KOPT-K1 (cell line): Measurements from ENCODE around the gene INTS4.
"Not testable (repeated sequence)": the region's sequence is repeated elsewhere in the genome, so short reads cannot be mapped to it uniquely, and the experiment has no call there.

Source experiments
- H3K27ac ChIP-seq: fragments of 200-600 bp; sonication (generic); 2 replicates; pipeline ENCODE4 v1.5.1; 2016; ENCODE audit warnings: antibody characterized with exemption, mild to moderate bottlenecking, low read depth, low read length; ENCODE audit not compliant: poor library complexity, severe bottlenecking
- H3K36me3 ChIP-seq: fragments of 200-600 bp; sonication (generic); 2 replicates; pipeline ENCODE4 v1.5.1; 2017; ENCODE audit warnings: antibody characterized with exemption, mild to moderate bottlenecking, low read length, moderate library complexity; ENCODE audit not compliant: insufficient read depth
- H3K9me3 ChIP-seq: fragments of 200-600 bp; sonication (generic); 2 replicates; pipeline ENCODE4 v1.5.1; 2017; ENCODE audit warnings: antibody characterized with exemption, low read length, mild to moderate bottlenecking; ENCODE audit not compliant: insufficient read depth, poor library complexity, severe bottlenecking

The INTS4 gene

DNA sequence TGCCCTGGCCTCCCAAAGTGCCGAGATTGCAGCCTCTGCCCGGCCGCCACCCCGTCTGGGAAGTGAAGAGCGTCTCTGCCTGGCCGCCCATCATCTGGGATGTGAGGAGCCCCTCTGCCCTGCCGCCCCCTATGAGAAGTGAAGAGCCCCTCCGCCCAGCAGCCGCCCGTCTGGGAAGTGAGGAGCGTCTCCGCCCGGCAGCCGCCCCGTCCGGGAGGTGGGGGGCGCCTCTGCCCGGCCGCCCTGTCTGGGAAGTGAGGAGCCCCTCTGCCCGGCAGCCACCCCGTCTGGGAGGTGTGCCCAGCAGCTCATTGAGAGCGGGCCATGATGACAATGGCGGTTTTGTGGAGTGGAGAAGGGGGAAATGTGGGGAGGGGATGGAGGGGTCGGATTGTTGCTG lies 60.9 kb downstream of the INTS4 start:
- peaks cover 17% of the 10 kb centered on the region for H3K36me3 ChIP-seq
- H3K27ac ChIP-seq, H3K9me3 ChIP-seq: not testable (repeated sequence)

DNA sequence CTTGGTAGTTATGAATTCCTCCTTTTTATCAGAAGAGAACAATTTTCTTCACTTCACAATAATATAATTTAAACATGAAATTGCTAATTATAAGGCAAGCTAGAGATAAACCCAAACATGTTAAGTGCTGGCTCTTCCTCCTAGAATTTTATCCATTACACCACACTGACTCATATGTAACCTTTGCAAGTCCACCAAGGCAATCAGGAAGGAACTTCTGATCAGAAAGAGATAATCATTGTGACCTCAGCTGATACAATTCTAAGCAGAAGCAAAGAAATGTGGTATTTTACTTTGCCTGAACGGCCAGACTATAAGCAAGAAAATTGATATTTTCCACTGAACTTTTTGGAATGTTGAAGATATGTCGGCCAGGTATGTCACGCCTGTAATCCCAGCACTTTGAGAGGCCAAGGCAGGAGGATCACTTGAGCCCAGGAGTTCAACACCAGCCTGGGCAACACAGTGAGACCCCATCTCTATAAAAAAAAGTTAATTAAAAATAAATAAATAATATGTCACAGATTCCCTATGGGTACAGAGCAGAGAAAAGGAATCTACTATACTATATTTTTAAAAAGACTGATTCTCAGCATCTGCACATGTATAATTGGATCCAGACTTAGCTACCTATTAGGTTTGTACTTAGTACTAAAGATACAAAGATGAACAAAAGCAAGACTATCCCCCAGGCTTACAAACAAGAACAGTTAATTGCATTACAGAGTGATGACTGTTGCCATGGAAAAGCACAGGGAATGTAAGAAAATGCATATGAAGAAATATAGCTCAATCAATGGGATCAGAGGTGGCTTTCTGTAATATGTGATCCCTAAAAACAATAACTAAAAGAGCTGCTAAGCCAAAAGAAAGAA lies 63.9 kb downstream of the INTS4 start:
- not testable (repeated sequence) for H3K9me3 ChIP-seq

DNA sequence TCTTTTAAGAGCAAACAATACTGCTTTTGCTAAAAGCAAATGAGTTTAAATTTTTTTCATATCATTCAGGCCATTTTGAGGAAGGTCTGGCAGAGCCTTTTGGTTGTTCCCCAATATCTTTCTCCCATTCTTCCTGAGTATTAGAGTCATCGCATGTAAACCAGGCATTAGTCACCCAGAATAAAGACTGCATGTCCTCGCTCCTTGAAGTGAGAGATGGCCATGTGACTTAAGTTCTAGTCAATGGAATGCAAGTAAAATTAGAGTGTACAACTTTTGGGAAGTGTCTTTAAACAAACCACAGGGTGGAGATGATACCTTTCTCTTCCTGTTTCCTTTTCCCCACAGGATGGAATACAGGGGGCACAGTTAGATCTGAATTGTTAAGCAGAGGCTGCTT lies 76.8 kb downstream of the INTS4 start:
- H3K36me3 ChIP-seq = peaks cover 27% of the 10 kb centered on the region; the same call in 1 of the 2 replicates
- not testable (repeated sequence) for H3K27ac ChIP-seq, H3K9me3 ChIP-seq

More for the DNA sequence above, 63.9 kb downstream of the INTS4 start:
- H3K36me3 ChIP-seq = peaks cover 37% of the 10 kb centered on the region
- not testable (repeated sequence) for H3K27ac ChIP-seq

DNA sequence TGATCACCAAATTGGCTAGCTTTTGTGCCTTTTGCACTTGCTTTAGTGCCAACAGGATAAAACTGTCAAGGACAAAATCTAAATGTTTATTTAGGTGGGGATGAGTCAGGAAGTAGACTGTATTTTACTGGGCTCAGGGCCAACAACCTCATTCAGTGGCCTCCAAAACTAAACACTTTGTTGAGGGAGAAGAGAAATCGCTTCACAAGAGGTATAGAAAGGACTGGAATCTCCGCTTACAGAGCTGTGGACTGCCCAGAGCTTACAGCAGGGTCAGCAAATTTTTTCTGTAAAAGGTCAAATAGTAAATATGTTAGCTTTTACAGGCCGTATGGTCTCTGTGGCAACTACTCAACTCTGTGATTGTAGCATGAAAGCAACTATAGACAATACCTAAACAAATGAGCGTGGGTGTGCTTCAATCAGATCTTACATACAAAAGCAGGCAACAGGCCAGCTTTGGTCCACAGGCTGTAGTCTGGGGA lies 80.1 kb downstream of the INTS4 start:
- not testable (repeated sequence) for H3K27ac ChIP-seq, H3K9me3 ChIP-seq
- H3K36me3 ChIP-seq = peaks cover 30% of the 10 kb centered on the region; the same call in 1 of the 2 replicates

DNA sequence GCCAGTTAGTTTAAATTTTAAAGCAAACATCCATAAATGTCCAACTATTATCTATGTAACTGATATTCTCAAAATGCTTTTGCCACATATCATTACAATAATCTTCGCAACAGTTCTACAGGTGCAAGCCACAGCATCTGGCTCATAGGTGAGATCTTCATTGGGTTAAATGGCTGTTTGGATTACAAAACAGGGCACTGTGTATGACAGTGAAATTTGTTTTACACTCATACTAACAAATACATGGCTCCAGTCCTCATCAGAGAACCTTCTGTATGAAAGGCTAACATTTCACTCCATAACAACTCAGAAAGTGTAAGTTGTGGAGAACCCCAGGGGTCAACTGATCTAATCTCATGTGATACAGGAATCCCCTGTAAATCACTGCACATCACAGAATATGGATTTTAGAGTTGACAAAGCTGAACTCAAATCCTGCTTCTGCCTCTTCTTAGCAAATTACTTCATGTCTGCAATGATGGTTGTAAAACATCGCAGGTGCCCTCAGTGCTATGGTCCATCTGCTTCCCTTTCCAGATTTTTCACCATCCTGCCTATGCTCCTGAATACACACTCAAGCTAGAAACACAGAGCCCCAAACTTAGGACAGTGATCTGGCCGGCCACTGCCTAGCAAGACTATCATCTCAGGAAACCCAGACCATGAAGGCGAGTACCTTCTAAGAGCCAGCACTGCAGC lies 80.7 kb downstream of the INTS4 start:
- not testable (repeated sequence) for H3K27ac ChIP-seq, H3K9me3 ChIP-seq
- peaks cover 32% of the 10 kb centered on the region for H3K36me3 ChIP-seq

DNA sequence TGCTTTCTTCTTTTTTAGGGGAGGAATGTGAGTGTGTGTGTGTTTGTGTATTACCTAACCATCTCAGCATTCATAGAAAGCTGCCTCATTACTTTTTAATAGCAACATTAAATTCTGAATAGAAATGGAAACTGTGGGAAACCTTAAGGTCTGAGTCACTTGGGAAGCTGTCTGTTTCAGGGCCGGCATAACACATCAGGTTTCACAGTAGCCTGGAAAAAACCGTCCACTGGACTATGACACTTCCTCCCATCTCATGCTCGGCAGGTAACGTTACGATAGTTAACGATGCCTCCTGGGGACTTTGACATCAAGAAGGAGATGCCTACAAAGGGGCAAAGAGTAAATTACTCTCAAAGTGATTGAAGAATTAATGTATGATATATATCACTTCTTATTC lies 83.6 kb downstream of the INTS4 start:
- H3K27ac ChIP-seq, H3K9me3 ChIP-seq: not testable (repeated sequence)
- H3K36me3 ChIP-seq = peaks cover 41% of the 10 kb centered on the region

DNA sequence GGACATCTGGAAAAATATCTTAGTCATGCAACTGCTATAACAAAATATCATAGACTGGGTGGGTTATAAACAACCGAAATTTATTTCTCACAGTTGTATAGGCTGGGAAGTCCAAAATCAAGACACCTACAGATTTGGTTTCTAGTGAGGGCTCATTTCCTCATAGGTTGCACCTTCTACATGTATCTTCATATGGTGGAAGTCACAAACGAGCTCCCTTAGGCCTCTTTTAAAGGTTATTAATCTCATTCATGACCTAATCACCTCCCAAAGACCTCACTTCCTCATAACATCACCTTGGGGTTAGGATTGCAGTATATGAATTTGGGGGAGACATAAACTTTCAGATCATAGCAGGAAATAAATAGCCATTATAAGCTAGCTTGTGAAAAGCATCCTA lies 85.2 kb downstream of the INTS4 start:
- Histone ChIP-seq H3K9me3 (no peaks in the 10 kb centered on the region), H3K27ac (no peak overlapping the region), H3K36me3 (peaks cover 37% of the 10 kb centered on the region)

DNA sequence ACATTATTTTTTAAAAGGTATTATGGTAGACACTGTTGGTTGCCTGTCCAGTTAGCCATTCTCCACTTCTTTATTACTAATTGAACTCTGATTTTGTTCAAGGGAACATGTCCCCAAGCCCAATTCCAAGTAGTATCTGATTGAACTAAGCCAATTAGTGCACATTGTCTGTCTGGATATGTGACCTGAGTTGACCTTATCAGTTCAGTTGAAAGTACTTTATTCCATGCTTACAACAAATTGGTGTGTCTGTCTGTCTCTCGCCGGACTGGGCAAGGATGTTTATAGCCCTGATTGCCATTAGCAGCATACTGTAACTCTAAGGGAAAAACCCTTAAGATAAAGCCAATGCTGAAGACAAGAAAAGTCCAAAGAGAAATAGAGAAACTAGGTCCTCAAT lies 85.6 kb downstream of the INTS4 start:
- H3K9me3 ChIP-seq = no peaks in the 10 kb centered on the region
- no peak overlapping the region for H3K27ac ChIP-seq
- H3K36me3 ChIP-seq = peaks cover 36% of the 10 kb centered on the region

DNA sequence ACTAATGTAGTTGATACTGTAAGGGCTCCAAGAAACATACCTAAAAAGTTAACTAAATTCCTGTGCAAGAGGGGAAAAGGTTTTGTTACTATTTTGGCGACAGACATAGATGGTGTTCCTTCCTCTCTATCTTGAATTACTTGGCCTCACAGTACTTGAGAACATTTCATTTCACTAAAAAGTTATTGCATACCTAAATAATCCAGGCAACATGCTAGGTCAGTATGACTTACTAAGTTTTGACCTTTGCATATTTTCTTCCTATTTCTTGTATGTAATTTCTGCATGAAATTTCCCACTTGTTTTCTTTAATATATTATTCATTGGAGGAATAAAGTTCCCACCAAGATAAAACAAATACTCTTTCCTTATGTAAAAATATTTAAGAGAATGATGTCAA lies 99.5 kb downstream of the INTS4 start:
- peaks cover 36% of the 10 kb centered on the region for H3K36me3 ChIP-seq
- H3K9me3 ChIP-seq, H3K27ac ChIP-seq: not testable (repeated sequence)

DNA sequence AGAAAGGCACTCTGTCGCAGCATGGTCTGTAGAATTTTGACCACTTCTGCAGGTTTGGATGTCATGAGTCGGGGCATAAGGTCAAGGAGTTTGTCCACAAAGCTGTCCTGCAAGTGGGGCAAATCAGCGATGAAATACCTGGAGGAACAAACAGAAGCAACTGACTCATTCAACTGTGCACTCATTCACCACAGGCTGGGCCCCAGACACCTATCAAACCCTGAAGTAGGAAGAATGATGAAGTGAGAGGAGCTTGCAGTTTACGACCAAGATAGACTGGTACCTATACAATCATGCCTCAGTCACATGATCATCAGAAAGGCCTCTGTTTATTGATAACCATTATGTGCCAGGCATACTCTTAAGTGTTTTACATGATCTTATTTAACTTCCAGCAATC lies 102.8 kb downstream of the INTS4 start:
- H3K36me3 ChIP-seq = peaks cover 36% of the 10 kb centered on the region

DNA sequence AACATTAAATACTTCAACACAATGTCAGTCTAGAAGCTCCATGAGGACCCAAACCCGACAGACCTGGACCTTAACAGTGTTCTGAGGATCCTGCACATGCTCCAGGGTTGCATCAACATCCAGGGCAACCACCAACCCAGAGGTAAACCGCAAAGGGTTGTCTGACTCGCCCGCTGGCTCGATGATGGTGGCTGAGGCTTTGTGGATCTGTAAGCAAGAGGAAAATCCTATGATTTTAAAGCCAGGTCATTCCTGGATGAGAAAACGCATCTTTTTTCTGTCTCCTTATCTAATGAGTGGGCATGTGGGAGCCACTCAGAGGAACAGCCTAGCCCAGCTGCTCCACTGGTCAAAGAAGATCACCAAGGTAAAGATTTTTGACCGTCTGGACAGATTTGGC lies 103.2 kb downstream of the INTS4 start:
- H3K36me3 ChIP-seq = peaks cover 39% of the 10 kb centered on the region
- H3K27ac ChIP-seq, H3K9me3 ChIP-seq: not testable (repeated sequence)

More for the DNA sequence above, 102.8 kb downstream of the INTS4 start:
- not testable (repeated sequence) for H3K9me3 ChIP-seq, H3K27ac ChIP-seq

DNA sequence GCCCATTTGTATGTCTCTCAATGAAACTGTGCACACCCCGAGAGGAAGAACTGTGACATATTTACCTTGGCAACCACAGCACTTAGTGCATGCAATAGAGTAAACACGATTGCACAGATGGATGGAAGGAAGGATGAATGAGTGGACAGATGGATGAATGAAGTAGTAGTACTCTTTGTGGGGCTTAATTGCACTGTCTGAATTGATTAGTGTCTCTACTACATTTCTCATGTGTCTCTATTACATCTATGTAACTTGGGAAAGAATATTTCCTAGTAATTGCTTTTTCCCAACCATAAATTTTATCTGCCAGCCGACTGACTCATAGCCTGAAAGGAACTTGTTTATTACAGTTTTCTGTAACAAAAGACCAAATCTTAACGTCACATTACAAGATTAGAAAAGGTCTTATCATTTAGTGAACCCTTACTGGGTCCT lies 103.8 kb downstream of the INTS4 start:
- H3K36me3 ChIP-seq = peaks cover 45% of the 10 kb centered on the region
- H3K27ac ChIP-seq, H3K9me3 ChIP-seq: not testable (repeated sequence)

DNA sequence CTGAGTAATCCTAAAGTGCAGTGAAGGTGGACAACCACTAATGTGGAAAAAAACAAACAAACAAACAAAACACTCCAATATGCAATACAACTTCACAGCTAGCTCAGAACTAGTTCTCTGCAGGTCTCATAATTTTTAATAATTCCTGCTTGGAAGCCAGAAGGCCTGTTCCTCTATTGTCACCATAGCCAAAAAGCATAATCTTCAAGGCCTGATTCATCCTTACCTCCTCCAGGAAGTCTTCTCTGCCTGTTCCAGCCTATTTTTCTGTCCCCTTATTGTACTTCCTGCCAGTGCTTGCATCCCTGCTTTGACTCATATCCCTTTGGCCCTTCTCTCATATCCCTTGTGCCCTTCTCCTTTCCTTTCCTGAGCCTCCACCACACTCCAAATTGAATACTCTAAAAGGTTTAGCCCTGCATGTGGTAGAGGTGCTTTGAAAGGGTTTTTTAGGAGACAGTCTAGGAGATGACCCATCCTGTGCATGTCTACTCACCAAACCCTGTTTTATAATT lies 104.3 kb downstream of the INTS4 start:
- not testable (repeated sequence) for H3K27ac ChIP-seq, H3K9me3 ChIP-seq
- peaks cover 49% of the 10 kb centered on the region for H3K36me3 ChIP-seq

DNA sequence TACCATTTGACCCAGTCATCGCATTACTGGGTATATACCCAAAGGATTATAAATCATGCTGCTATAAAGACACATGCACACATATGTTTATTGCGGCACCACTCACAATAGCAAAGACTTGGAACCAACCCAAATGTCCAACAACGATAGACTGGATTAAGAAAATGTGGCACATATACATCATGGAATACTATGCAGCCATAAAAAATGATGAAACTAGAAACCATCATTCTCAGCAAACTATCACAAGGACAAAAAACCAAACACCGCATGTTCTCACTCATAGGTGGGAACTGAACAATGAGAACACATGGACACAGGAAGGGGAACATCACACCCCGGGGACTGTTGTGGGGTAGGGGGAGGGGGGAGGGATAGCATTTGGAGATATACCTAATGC lies 105.4 kb downstream of the INTS4 start:
- H3K27ac ChIP-seq, H3K9me3 ChIP-seq: not testable (repeated sequence)
- peaks cover 50% of the 10 kb centered on the region for H3K36me3 ChIP-seq

DNA sequence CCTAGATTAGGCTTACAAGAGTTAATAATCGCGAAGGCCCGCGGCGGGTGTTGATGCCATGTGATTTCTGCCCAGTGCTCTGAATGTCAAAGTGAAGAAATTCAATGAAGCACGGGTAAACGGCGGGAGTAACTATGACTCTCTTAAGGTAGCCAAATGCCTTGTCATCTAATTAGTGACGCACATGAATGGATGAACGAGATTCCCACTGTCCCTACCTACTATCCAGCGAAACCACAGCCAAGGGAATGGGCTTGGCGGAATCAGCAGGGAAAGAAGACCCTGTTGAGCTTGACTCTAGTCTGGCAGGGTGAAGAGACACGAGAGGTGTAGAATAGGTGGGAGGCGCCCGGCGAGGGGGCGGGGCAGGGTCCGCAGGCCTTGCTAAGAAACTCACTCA lies 108.1 kb downstream of the INTS4 start:
- no peaks in the 10 kb centered on the region for H3K9me3 ChIP-seq
- no peak overlapping the region for H3K27ac ChIP-seq
- H3K36me3 ChIP-seq = peaks cover 65% of the 10 kb centered on the region
